ENCODE measurements around the gene LRRC46. TPM values are rescaled to one million over a fixed set of nuclear protein-coding genes. Genes with fewer than 3 reads are reported as not detected.

The LRRC46 gene
- total and polyA plus RNA-seq, 9 of the 15 experiments (the other 6 are each of a cell fraction or from before 2014, with no cell fraction given), result 0.39 to 1.4 (median 0.53) TPM; not detected in 1

- in situ Hi-C loops (cut with MboI), result no loop called here
- ChIA-PET POLR2A (interaction anchor here (0.6 to 4.0 kb wide), 4 partner anchors 9 to 75 kb away, joined by 3 to 28 read pairs (median 4); partner anchors contain the start of genes LRRC46 and MRPL10), CTCF (ENCODE audit: low intra/inter-chr PET ratio) (no interaction called here)
These were observed 11.3 kb upstream of the LRRC46 start for GRCh38 chr17:47820033-47820789.

More at GRCh38 chr17:47820033-47820789, 11.3 kb upstream of the LRRC46 start:
- peak; percentile 37 for ATAC-seq
- Histone ChIP-seq H3K4me3 (peak overlapping the region; percentile 79), H3K4me2 (ENCODE audit: insufficient read depth, low read length) (peak overlapping the region; percentile 97), H3K27me3 (ENCODE audit: control insufficient read depth in 2 of 2, insufficient read depth in 2 of 2, low read length in 2 of 2) (no peaks in the 10 kb centered on the region), H3K36me3 (ENCODE audit: control insufficient read depth, insufficient read depth, low read length) (peaks cover 51% of the 10 kb centered on the region; the same call in 2 of the 3 replicates), H3K79me2 (ENCODE audit: control insufficient read depth, insufficient read depth, low read length) (peaks cover 9% of the 10 kb centered on the region), H2AFZ (ENCODE audit: low read depth, low read length) (no peak overlapping the region), H3K9me3 (replicated peaks; ENCODE audit: control insufficient read depth, insufficient read depth, low read depth, low read length) (no peaks in the 10 kb centered on the region), H3K4me1 (replicated peaks in 1 of 2; ENCODE audit: control insufficient read depth in 2 of 2, insufficient read depth in 2 of 2, low read length in 2 of 2) (peaks cover 13 to 30% of the 10 kb centered on the region in 2 experiments), H3K27ac (ENCODE audit: extremely low read depth, low read depth, low read length) (peak overlapping the region; percentile 76; the same call in 2 of the 3 replicates), H3K9me1 (ENCODE audit: control insufficient read depth, insufficient read depth, low read length) (no peaks in the 10 kb centered on the region), H3K9ac (ENCODE audit: insufficient read depth in 1 of 2, low read depth in 2 of 2, low read length in 2 of 2) (peak overlapping the region in 1 of 2 experiments; percentile 90; a peak in 2 of 4 replicates), H4K20me1 (replicated peaks; ENCODE audit: control insufficient read depth, insufficient read depth, low read length) (no peaks in the 10 kb centered on the region)
- intact Hi-C loops (cut with micrococcal nuclease), result no loop called here
- peak; percentile 49 to 73 (median 68) for DNase-seq (ENCODE audit: extremely low read depth in 1 of 4, low spot score in 3 of 4)
- 18% methylated on average over 12 of the region's 12 CpGs for WGBS (ENCODE audit: insufficient coverage, low coverage, missing lambda C conversion rate)
- FAIRE-seq, result no peak
- no peak for TF ChIP-seq ZNF354B (CRISPR knock-in tag; IDR thresholded peaks at IDR 0.05)
- no peak for TF ChIP-seq PPARD (CRISPR knock-in tag; IDR thresholded peaks at IDR 0.05)
- TF ChIP-seq ZNF253 (CRISPR knock-in tag; conservative IDR thresholded peaks at IDR 0.05), result no peak
- no peak for TF ChIP-seq ZNF197 (CRISPR knock-in tag; IDR thresholded peaks at IDR 0.05; ENCODE audit: low read depth)
- no peak for TF ChIP-seq ZNF277 (CRISPR knock-in tag; IDR thresholded peaks at IDR 0.05; ENCODE audit: borderline replicate concordance)
- TF ChIP-seq HMGXB4 (CRISPR knock-in tag; IDR thresholded peaks at IDR 0.05), result no peak
- no peak for TF ChIP-seq CBFA2T3 (IDR thresholded peaks at IDR 0.05)
- TF ChIP-seq ZNF780A (CRISPR knock-in tag; IDR thresholded peaks at IDR 0.05), result no peak
- 0 out of 4 replicates have a peak, but pooled peaks of 1 of the 2 experiments have one; percentile 32 for TF ChIP-seq FOXA3 (CRISPR knock-in tag; conservative IDR thresholded peaks at IDR 0.05 in 1 of 2, IDR thresholded peaks at IDR 0.05 in 1 of 2)
- TF ChIP-seq ZNF263 (CRISPR knock-in tag; IDR thresholded peaks at IDR 0.05; ENCODE audit: borderline replicate concordance), result peak; percentile 89
- TF ChIP-seq ZC3H8 (IDR thresholded peaks at IDR 0.05), result no peak
- no peak for TF ChIP-seq RAD51 (IDR thresholded peaks at IDR 0.05; ENCODE audit: borderline replicate concordance, low read depth)
- no peak for TF ChIP-seq KAT7 (CRISPR knock-in tag; IDR thresholded peaks at IDR 0.05; ENCODE audit: borderline replicate concordance)
- TF ChIP-seq NFIC (IDR thresholded peaks at IDR 0.05), result no peak
- no peak for TF ChIP-seq SMC3 (conservative IDR thresholded peaks at IDR 0.05; ENCODE audit: insufficient read depth, low read depth, low read length)
- TF ChIP-seq SIX5 (IDR thresholded peaks at IDR 0.05; ENCODE audit: borderline replicate concordance in 1 of 2, insufficient read depth in 1 of 2, low read depth in 1 of 2, low read length in 2 of 2), result no peak
- TF ChIP-seq ESRRA (IDR thresholded peaks at IDR 0.05; ENCODE audit: borderline replicate concordance, low read depth), result peak; percentile 18; the same call in 1 of the 2 replicates
- no TSS peak for BruUV-seq (replicated peaks)
